Fibroblast of gingiva (primary cell): ENCODE results near the gene ATP6V0C.
A peak's percentile ranks its signal among the peaks of the same experiment; 100 is the strongest.

Source experiments
- DNase-seq: peaks from one replicate; pipeline ENCODE4 v3.0.0-alpha.2; 2011; ENCODE audit warnings: low read depth

ATP6V0C gene

DNA sequence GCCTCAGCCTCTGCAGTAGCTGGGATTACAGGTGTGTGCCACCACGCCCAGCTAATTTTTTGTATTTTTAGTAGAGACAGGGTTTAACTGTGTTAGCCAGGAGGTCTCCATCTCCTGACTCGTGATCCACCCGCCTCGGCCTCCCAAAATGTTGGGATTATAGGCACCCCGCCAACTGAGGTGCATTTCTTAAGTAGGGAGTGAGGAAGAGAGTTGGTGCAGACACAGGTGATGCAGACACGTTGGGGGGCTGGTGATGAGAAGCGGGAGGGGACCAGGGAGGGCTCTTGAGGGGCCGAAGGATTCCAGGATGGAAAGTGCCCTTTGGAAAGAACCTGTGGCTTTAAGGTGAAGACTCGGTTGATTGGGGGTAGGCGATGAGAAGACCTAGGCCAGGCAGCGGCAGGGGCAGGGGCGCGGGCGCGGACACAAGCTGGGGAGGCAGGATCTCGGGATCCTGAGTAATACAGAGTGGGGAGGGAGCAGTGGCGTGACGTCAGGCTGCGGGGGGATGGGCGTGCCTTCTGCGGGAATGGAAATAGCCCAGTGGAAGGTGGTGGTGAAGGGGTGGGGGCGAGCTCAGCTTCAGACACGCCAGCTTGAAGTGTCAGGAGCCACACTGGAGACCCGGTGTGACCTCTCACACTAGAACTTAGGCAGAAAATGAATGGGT lies 2.5 kb upstream of the ATP6V0C start:
- peak; percentile 58 for DNase-seq

DNA sequence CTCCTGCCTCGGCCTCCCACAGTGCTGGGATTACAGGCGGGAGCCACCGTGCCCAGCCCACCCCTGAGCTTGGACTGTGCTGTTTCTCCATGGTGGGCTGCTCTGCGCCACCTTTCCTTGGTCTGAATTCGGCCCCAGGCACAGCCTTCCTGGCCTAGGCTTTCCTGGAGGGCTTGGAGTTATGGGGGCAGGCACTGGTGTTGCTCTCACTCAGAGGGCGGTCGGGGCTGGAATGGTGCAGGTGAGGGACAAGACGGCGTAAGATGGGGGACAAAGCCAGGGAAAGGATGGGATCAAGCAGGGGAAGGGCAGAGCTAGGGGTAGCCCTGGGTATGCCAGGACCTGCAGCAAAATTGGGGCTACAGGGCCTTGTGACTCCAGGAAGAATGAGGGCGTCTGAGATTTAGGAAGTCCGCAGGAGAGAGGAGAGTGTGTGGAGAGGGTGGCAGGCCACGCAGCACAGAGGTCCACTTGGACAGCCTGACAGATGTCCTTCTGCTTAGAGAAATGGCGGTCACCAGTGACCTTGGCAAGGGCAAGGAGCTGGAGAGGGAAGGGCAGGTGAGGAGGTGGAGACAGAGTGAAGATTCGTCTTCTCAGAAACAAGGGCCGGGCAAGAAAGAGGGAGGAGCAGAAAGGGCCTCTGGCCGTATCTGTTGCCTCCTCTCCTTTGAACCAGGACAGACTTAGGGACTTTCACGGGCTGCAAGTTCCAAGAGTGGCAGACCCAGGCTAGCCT lies 1.6 kb upstream of the ATP6V0C start:
- DNase-seq, result no peak

GRCh38 chr16:2512735-2513404 lies 882 bp upstream of the ATP6V0C start:
- no peak for DNase-seq

DNA sequence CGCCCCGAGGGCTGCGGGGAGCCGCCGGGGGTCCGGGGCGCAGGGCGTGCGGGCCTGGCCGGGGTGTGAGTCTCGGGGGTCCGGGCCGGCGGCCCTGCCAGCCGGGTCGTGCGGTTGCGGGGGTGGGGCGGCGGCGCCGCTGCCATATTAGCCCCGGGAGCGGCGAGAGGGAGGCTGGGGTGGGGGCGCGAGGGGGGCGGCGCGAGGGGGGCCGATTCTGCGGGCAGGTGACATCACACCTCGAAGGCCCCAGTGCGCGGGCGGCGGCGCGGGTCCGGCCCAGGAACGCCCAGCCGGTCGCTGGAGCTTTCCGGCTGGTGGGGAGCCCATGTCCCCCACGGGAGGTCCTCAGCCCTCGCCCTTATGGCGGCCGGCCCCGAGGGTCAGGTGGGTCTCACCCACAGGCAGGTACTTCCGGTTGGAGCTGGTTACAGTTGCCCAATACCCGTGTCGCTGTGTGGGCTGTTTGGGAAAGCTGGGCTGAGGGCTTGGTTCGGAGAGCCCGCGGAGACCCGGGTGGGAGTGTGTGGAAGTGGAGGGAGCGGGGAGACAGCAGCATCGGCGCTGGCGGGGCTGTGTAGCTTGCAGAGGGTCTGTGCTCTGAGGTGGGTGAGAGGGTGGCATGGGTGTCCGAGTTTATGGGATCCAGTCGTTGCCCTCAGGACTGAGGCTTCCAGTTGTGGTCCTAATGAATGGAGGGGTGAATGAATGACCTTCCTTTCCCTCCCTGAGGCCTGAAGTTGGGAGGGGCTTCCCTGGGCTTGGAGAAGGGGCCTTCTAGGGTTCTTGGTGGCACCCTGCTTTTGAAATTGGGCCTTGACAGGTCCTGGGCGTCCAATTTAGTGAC lies 804 bp downstream of the ATP6V0C start:
- no peak for DNase-seq

GRCh38 chr16:2515180-2515851 lies 1.6 kb downstream of the ATP6V0C start:
- no peak for DNase-seq

DNA sequence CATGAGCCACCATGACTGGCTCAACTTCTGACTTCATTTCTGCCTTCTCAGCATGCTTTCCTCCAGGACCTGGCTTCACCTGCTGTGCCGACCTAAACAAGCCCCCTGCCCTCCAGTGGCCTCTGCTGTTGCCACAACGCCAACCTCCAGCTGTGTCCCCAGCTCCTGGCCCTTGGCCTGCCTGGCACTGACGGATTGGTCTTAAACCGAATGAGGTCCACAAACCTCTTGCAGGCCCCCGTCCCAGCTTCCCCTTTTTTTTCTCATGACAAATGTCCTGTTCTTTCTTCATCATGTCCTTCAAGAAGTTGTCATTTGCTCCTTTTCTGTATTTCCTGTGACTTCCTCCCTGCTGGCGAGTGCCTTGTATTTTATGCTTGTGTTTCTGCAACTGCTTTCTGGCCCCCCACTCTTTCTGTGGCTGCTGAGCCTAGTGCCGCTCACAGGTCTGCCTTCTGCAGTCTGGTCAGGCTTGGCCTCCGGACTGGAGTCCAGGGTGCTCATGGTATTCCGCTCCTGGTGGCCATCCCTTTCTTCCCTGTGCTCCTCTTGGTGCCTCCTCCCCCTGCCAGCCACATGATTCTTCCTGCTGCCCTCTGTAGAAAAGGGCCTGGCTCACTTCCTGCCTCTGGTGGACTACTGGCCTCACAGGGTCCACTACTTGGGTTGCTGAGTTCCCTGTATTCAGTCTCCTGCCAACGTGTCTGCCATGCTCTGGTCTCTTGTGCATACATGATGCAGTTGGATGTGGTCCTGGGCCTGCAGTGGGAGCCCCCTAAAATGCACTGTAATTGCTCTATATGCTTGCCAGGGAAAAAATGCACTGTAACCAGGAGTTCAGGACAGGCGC lies 2.9 kb downstream of the ATP6V0C start:
- DNase-seq, result no peak

- DNase-seq, result no peak
Observed at GRCh38 chr16:2517954-2518605, 4.3 kb downstream of the ATP6V0C start.

DNA sequence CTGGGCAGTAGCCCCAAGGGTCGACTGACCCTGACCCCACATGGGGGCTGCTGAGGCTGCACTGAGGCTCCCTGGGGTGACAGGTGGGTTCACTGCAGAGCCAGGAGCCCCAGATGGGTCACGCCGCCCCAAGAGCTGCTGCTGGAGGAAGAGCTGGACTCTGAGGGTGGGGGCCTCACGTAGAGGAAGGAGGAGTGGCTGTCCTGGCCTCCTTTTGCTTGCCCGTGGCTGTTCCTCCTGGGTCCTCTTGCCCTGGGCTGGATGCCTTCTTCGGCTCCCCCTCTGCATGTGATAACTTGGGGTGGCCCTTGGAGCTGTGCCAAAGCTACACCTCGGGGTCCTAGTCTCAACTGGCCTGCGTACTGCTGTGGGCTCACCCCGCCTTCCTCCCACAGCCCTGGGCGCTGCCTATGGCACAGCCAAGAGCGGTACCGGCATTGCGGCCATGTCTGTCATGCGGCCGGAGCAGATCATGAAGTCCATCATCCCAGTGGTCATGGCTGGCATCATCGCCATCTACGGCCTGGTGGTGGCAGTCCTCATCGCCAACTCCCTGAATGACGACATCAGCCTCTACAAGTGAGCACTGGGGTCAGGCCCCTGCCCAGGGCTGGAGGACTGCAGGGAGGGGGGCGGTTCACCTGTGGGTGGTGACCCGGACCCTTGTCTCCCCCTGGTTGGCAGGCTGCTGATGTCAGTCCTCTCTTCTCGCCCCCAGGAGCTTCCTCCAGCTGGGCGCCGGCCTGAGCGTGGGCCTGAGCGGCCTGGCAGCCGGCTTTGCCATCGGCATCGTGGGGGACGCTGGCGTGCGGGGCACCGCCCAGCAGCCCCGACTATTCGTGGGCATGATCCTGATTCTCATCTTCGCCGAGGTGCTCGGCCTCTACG lies 5.3 kb downstream of the ATP6V0C start:
- DNase-seq, result no peak

- DNase-seq, result no peak
Observed at GRCh38 chr16:2519711-2520080, 5.9 kb downstream of the ATP6V0C start.

DNA sequence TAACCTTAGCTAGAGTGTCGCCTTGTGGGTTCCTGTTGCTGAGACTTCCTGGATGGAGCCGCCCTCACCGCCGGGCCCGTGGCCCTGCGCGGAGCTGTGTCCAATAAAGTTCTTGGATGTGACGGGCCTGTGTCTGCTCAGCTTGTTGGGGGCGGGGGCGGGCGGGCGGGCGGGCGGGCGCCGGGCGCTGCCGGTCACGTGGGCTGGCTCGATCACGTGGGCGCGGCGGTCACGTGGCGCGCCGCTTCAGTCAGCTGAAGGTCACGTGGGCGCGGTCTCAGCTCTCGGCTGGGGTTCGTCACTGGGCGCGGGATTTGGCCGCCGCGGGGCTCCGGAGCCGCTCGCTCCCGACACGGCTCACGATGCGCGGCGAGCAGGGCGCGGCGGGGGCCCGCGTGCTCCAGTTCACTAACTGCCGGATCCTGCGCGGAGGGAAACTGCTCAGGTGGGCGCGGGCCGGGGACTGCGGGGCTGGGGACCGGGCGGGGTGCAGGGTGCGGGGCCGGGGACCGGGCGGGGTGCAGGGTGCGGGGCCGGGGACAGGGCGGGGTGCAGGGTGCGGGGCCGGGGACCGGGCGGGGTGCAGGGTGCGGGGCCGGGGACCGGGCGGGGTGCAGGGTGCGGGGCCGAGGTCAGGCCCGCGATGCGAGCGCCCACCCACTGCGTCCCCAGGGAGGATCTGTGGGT lies 6.5 kb downstream of the ATP6V0C start, which contains the start of gene AMDHD2:
Gene AMDHD2 (plus strand): TSS at position 275 of the 687 bp plus-strand sequence. CDS start 88 bp downstream, at position 363.
- DNase-seq, result peak; percentile 91

DNA sequence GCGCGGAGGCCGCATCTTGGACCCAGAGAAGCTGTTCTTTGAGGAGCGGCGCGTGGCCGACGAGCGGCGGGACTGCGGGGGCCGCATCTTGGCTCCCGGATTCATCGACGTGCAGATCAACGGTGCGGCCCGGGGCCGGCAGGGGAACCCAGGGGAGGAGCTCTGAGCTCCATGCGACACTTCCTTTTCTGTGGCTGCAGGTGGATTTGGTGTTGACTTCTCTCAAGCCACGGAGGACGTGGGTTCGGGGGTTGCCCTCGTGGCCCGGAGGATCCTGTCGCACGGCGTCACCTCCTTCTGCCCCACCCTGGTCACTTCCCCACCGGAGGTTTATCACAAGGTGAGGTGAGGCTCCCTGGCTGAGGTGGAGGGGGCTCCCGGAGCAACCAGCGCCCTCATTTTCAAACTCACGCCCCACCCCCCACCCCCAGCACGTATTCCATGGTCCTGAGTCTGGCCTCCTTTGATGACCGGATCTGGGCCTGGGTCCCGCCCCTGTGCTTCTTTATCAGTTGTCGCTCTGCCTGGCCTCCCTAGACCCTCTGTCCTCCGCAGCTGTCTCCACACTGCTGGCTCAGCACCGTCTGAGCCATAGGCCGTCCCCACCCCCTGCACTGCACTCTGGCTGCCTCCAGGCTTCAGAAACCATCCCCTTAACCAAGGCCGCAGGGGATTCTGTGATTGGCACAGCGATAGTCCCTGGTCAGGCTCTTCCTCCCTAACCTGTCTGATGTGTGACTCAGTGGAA lies 7.2 kb downstream of the ATP6V0C start:
- DNase-seq, result no peak

DNA sequence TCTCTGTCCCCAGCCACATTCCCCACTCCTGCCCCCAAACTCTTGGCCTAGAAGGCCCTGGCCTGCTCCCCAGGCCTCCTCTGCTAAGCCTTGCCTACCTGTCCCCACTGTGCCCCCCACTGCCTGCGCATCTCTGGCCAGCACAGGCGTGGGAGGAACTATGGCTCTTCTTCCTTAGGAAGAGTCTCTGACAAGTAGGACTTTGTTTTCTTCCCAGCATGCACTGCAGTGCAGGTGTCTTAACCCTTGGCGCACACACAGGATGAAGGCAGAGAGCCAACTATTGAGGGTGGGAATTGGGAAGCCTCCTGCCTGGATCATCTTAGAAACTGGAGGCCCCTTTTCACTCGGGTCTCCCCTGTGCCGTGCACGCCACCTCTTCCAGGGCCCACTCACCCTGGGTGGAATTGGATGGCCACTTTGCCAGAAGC lies 10.1 kb downstream of the ATP6V0C start:
- no peak for DNase-seq

DNA sequence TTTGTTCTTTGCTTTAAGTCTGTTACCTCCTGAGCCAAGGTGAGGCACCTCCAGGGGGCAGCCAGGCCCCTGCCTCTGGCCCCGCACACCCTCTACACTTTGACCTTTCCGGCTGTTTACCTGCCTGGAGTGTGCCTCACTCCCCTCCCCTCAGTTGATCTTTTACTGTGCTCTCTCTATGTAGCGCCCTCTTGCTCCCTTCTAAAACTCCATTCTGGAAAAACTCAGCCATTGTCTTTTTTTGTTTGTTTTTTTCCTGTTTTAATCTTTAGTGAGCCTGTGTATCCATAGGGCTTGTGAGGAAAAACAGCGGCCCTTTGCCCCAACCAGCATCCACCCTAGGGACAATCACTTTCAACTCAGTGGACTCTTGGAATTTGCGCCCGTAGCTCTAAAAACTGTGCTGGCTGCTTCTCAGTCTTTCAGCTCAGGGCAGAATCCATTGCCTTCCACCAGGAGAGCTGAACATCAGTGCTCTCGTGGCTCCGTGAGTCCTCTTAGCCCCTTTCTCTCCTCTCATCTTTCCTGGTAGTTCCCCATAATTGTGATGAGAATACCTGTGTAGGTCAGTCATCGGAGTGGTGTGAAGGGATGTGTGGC lies 10.7 kb downstream of the ATP6V0C start:
- DNase-seq, result no peak

- no peak for DNase-seq
Observed at GRCh38 chr16:2526135-2526534, 12.4 kb downstream of the ATP6V0C start.

GRCh38 chr16:2527071-2527783 lies 13.5 kb downstream of the ATP6V0C start:
- DNase-seq, result no peak

DNA sequence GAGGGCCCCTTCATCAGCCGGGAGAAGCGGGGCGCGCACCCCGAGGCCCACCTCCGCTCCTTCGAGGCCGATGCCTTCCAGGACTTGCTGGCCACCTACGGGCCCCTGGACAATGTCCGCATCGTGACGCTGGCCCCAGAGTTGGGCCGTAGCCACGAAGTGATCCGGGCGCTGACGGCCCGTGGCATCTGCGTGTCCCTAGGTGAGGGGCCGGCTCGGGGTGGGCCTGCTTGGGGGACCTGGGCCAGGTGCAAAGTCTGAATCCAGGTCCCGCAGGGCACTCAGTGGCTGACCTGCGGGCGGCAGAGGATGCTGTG lies 14.0 kb downstream of the ATP6V0C start:
- no peak for DNase-seq
